Subcutaneous abdominal adipose tissue (tissue), 5 donors: Measurements from ENCODE around the gene CDKN2D.

ENCODE experiments used
- H3K27ac ChIP-seq: one replicate; pipeline ENCODE4 v1.7.0; 2013; ENCODE audit warnings: low read depth, mild to moderate bottlenecking, inconsistent platforms, low read length, moderate library complexity
- H3K27me3 ChIP-seq, 5 donors: one replicate each; pipeline ENCODE4 v1.7.0; 2013; ENCODE audit warnings: low read length in 5 of 5, inconsistent platforms in 1 of 5; ENCODE audit not compliant: control insufficient read depth in 5 of 5, insufficient read depth in 4 of 5
- H3K36me3 ChIP-seq, 5 donors: one replicate each; pipeline ENCODE4 v1.7.0; 2013; ENCODE audit warnings: low read length in 5 of 5; ENCODE audit not compliant: control insufficient read depth in 5 of 5, insufficient read depth in 5 of 5
- H3K4me1 ChIP-seq, 5 donors: one replicate each; pipeline ENCODE4 v1.7.0; 2013; ENCODE audit warnings: low read length in 5 of 5, mild to moderate bottlenecking in 3 of 5, moderate library complexity in 1 of 5; ENCODE audit not compliant: control insufficient read depth in 5 of 5, insufficient read depth in 5 of 5
- H3K4me3 ChIP-seq, 5 donors: one replicate each; pipeline ENCODE4 v1.7.0; 2013; ENCODE audit warnings: low read length in 5 of 5, low read depth in 1 of 5
- H3K9ac ChIP-seq, 5 donors: one replicate each; pipeline ENCODE4 v1.7.0; 2013; ENCODE audit warnings: low read length in 5 of 5, mild to moderate bottlenecking in 4 of 5, moderate library complexity in 3 of 5
- H3K9me3 ChIP-seq, 5 donors: one replicate each; pipeline ENCODE4 v1.7.0; 2013; ENCODE audit warnings: low read length in 5 of 5; ENCODE audit not compliant: control insufficient read depth in 5 of 5
- donor health status: healthy.
- donor health status: healthy.
- donor health status: healthy.
- donor health status: healthy.
- donor health status: healthy.

CDKN2D gene

DNA sequence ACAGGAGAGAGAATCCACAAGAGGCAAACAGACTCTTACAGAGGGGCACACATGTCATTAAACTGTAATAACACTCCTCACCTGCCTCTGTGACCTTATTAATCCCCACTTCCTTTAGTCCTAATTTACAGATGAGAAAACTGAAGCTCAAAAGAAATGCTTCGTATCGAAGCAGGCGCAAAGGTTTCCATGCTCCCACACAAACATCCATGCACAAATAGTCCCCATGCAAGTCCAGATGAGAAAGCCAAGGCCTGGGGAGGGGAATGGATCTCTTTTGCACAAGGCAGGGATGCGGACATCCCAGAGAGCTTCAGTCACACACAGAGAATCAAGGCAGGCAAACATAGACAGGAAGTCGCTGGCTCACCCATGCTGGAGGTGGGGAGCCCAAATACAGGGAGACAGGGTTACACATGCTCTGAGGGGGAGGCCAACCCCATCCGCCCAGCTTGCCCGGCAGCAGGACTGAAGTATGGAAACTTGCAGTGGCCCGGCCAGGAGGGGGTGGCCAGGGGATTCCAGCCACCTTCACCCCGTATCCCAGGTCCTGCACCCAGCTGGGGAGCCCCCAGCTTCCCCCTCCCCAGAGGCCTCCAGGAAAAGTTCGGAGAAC, 52.0 kb downstream of the CDKN2D start:
- no peak overlapping the region for H3K27ac ChIP-seq
- no peaks in the 10 kb centered on the region for H3K9me3 ChIP-seq
- peaks cover 36 to 71% (median 51%) of the 10 kb centered on the region in 5 donors for H3K27me3 ChIP-seq
- H3K4me1 ChIP-seq: peaks cover 0 to 31% (median 20%) of the 10 kb centered on the region in 5 donors
- no peaks in the 10 kb centered on the region for H3K36me3 ChIP-seq
- H3K4me3 ChIP-seq: peak overlapping the region in 2 of 5 donors; percentile 44 to 56
- H3K9ac ChIP-seq: no peak overlapping the region
